BJ (cell line): ENCODE data around the gene PRKCD. TPM values are rescaled to one million over a fixed set of nuclear protein-coding genes. Genes with fewer than 3 reads are reported as not detected.

Source experiments
- CTCF ChIA-PET: fragments of 350-600 bp; formaldehyde crosslinking; extraction: SDS; loops from one replicate; lab custom pipeline; 2021; ENCODE audit warnings: antibody characterized with exemption, inconsistent platforms; lab: Yijun Ruan, JAX
- POLR2A ChIA-PET: fragments of 300-600 bp; sonication (Branson Sonifier 250); formaldehyde crosslinking; extraction: SDS; loops from one replicate; lab custom pipeline; 2021; ENCODE audit warnings: antibody characterized with exemption; lab: Charles Lee
- DNase-seq: peaks from one replicate; pipeline ENCODE4 v3.0.0-alpha.2; 2011; ENCODE audit warnings: low read depth
- H3K27me3 ChIP-seq: 2 replicates; pipeline ENCODE4 v1.6.0; 2011; ENCODE audit warnings: low read length; ENCODE audit not compliant: control insufficient read depth, insufficient read depth
- H3K36me3 ChIP-seq: 2 replicates; pipeline ENCODE4 v1.5.1; 2011; ENCODE audit warnings: low read length; ENCODE audit not compliant: control insufficient read depth, insufficient read depth
- H3K4me3 ChIP-seq: 2 replicates; pipeline ENCODE4 v1.5.1; 2011; ENCODE audit warnings: low read depth, mild to moderate bottlenecking, control low read depth, low read length
- polyA plus RNA-seq: library from polyadenylated mRNA; depleted of rRNA; stranded (reverse); fragments of >200 nt; gene quantifications from 2 replicates; pipeline ENCODE4 v1.2.3, GENCODE V29; 2011
- TF ChIP-seq, protein P1 (sequence below): IDR thresholded peaks from 2 replicates; pipeline ENCODE4 v1.5.1; 2011; ENCODE audit warnings: low read depth, mild to moderate bottlenecking, control low read depth, inconsistent platforms, low read length, moderate library complexity; ENCODE audit not compliant: insufficient read depth

Gene PRKCD
- polyA plus RNA-seq, 1 experiment, result 33.5 TPM

DNA sequence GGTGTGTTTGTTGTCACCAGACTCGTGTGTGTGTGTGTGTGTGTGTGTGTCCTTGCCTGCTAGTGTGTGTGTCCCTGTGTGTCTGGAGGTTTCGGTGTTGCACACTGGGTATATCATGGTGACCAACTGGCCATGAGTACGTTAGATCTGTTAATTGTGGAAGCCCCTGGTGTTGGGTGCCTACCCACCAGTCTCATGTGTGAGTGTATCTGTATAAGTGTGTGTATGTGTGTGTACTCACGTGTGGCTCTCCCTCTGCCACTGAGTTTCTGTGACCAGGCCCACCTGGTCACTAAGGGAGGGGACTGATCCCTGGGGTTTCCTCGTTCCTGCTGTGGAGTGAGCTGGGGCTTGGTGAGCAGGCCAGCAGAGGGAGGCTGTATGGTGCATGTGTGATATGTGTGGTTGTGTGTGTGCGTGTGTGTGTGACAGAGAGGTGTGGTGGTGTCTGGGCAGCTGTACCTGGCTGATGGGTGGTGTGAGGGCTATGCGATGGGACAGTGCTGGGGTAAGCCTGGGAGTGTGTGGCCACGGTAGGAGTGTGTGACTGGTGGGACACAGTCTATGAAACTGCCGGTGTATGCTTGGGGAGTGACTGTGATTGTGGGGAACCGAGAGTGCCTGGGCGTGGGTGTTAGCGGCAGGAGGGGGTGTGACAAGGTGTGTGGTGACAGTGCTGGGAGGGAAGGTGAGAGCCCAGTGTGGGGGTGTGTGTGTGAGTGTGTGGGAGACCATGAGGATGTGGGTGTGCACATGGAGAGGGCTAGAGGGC, 1.8 kb downstream of the PRKCD start:
- CTCF ChIA-PET, result interaction anchor here (1.2 to 3.0 kb wide), 3 partner anchors 33 to 53 kb away, joined by 3 to 14 read pairs (median 8); no protein-coding TSS in a partner anchor

DNA sequence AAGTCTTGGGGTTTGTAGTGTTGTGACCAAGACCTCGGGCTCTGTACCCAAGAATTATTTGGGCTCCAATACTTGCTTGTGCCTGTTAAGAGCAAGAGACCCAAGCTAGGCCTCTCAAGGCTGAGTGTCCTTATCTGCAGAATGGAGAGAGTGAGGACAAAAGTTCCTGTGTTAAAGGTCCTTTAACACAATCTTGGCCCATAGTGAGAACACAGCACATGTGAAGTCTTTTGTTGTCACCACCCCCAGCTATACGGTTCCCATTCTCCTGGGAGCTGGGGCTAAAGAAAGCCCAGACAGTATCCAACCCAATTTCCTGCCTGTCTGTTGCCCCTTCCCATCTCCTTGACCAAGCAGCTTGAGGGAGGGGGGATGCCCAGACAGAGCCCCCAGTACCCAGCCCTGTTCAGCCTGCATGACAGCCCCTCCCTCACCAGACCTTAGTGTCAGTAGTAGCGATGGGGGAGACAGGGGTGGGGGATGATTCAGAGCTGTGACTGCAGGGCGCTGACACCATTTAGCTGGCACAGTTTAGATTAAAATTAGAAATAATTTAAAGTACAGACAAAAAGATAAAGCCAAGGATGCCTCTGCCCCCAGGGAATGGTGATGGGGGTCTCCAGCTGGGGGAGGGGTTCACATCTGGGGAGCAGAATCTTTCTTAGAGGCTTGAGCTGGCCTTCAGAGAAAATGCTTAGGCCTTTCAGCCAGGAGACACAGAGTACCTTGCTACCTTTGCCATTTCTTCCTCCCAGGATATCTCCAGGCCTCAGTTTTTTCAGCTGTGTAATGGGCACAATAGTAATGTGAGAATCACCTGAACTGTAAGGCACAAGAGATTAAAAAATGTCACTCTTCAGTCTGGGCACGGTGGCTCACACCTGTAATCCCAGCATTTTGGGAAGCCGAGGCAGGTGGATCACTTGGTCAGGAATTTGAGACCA, 2.7 kb downstream of the PRKCD start:
- no peak for DNase-seq
- Histone ChIP-seq H3K4me3 (no peak overlapping the region), H3K27me3 (no peaks in the 10 kb centered on the region), H3K36me3 (peaks cover 2% of the 10 kb centered on the region)
- POLR2A ChIA-PET, result no interaction called here
- TF ChIP-seq, protein P1, sequence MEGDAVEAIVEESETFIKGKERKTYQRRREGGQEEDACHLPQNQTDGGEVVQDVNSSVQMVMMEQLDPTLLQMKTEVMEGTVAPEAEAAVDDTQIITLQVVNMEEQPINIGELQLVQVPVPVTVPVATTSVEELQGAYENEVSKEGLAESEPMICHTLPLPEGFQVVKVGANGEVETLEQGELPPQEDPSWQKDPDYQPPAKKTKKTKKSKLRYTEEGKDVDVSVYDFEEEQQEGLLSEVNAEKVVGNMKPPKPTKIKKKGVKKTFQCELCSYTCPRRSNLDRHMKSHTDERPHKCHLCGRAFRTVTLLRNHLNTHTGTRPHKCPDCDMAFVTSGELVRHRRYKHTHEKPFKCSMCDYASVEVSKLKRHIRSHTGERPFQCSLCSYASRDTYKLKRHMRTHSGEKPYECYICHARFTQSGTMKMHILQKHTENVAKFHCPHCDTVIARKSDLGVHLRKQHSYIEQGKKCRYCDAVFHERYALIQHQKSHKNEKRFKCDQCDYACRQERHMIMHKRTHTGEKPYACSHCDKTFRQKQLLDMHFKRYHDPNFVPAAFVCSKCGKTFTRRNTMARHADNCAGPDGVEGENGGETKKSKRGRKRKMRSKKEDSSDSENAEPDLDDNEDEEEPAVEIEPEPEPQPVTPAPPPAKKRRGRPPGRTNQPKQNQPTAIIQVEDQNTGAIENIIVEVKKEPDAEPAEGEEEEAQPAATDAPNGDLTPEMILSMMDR, result no peak
- CTCF ChIA-PET, result interaction anchor here (0.6 to 3.0 kb wide), 4 partner anchors 18 to 54 kb away, joined by 3 to 14 read pairs (median 6); no protein-coding TSS in a partner anchor

More for the DNA sequence above, 1.8 kb downstream of the PRKCD start:
- H3K27me3 ChIP-seq, result no peaks in the 10 kb centered on the region
- no peak for DNase-seq
- TF ChIP-seq, protein P1, result no peak
- H3K36me3 ChIP-seq, result peaks cover 2% of the 10 kb centered on the region
- H3K4me3 ChIP-seq, result peak overlapping the region; percentile 94
- POLR2A ChIA-PET, result no interaction called here

DNA sequence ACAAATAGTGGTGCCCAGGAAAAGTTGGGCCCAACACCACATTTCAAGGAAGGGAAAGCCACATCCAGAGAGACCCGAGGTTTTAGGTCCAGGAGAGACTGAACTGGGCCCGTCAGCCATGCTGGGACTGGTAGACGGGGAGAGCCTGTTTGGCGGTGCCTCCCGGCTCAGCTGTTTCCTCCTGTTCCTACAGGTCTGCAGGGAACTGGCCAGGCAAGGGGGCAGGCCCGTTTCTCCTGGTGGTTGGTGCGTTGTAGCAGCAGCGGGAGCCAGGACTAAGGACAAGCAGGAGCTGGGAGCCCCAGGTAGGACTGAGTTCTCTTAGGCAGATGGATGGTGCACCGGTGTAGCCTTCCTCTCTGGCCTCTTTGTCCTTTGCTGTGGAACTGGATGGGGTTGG, 3.9 kb downstream of the PRKCD start:
- DNase-seq, result no peak
- ChIA-PET CTCF (interaction anchor here (0.9 to 3.0 kb wide), 5 partner anchors 30 to 54 kb away, joined by 3 to 14 read pairs (median 3); no protein-coding TSS in a partner anchor), POLR2A (no interaction called here)
- peaks cover 2% of the 10 kb centered on the region for H3K36me3 ChIP-seq
- TF ChIP-seq, protein P1, result no peak
- H3K4me3 ChIP-seq, result no peak overlapping the region
- H3K27me3 ChIP-seq, result no peaks in the 10 kb centered on the region

DNA sequence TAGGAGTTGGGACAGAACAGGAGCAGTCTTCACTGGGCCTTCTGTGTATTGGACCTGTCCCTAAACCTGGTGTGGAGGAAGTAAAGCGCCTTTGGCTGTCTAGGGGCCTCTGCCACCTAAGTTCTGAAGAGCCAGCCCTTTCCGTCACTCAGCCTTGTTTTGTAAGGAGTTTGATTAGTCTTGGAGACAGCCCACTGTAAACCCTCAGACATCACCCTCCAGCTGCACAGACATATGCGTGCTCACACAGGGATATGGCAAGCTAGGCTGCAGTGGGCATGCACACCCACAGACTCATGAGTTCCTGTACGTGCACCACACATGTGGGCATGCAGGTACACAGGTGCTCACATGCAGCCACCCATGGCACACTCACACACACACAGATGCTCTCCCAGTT, 5.2 kb downstream of the PRKCD start:
- CTCF ChIA-PET, result interaction anchor here (1.1 to 1.5 kb wide), 4 partner anchors 10 to 55 kb away, joined by 3 to 4 read pairs (median 3); no protein-coding TSS in a partner anchor
- Histone ChIP-seq H3K27me3 (no peaks in the 10 kb centered on the region), H3K36me3 (peaks cover 2% of the 10 kb centered on the region), H3K4me3 (no peak overlapping the region)
- POLR2A ChIA-PET, result no interaction called here
- TF ChIP-seq, protein P1, result no peak
- DNase-seq, result no peak

DNA sequence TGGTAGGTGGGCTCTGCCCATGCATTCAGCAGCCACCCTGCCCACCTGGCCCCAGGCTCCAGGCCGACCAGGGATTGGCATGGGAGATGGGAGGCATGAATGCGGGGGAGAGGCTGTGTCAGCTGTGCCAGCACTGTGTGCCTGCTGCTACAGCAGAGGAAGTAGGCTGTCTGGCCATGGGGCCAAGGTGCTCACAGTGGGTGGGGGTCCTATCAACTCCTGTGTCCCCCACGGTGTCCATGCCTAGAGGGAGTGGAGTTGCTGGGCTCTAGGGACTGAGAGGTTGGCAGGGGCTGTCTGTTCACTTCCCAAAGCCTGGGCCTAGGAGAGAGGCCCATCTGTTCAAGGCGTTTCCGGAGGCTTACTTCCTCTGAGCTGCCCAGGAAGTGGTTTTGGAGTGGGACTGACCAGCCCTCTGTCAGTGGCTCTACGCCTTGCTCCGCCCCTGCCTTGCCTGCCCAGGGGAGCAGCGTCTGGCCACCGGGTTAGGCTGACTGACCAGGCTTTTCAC, 5.8 kb downstream of the PRKCD start:
- POLR2A ChIA-PET, result no interaction called here
- Histone ChIP-seq H3K4me3 (no peak overlapping the region), H3K27me3 (no peaks in the 10 kb centered on the region), H3K36me3 (peaks cover 2% of the 10 kb centered on the region)
- CTCF ChIA-PET, result interaction anchor here (0.7 to 1.5 kb wide), 4 partner anchors 10 to 31 kb away, joined by 3 read pairs; no protein-coding TSS in a partner anchor
- no peak for DNase-seq
- TF ChIP-seq, protein P1, result no peak
